ENCODE measurements around the gene TOB1.

DNA sequence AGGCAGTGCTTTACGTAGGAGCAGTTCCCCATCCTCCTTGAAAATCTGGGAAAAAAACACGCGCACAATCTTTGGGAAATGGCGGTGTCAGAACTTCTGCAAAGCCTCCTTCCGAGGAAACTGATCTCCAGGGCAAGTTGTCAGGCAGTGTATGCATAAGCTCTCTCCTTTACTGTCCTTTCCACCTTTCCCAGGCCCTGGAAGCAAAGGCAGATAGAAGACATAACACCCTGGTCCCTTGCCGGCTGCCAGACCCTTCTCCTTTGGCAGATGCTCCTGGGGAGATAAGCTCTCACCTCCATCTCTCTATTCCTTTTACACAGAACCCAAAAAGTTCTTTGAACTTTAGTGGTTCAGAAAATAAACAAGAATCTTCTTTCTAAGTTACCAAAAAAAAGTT is 12.4 kb downstream of the TOB1 start:
- TF ChIP-seq, protein P1, sequence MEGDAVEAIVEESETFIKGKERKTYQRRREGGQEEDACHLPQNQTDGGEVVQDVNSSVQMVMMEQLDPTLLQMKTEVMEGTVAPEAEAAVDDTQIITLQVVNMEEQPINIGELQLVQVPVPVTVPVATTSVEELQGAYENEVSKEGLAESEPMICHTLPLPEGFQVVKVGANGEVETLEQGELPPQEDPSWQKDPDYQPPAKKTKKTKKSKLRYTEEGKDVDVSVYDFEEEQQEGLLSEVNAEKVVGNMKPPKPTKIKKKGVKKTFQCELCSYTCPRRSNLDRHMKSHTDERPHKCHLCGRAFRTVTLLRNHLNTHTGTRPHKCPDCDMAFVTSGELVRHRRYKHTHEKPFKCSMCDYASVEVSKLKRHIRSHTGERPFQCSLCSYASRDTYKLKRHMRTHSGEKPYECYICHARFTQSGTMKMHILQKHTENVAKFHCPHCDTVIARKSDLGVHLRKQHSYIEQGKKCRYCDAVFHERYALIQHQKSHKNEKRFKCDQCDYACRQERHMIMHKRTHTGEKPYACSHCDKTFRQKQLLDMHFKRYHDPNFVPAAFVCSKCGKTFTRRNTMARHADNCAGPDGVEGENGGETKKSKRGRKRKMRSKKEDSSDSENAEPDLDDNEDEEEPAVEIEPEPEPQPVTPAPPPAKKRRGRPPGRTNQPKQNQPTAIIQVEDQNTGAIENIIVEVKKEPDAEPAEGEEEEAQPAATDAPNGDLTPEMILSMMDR (conservative IDR thresholded peaks at IDR 0.05 in 1 of 2, IDR thresholded peaks at IDR 0.05 in 1 of 2; ENCODE audit: low read depth in 1 of 2, low read length in 2 of 2), result no peak
- no peak for TF ChIP-seq EZH2 (IDR thresholded peaks at IDR 0.05; ENCODE audit: low read length, missing control alignments)

Data from fibroblast of lung (primary cell).